HG02885 (cell line): ENCODE measurements around the gene RAB3IL1.

ENCODE experiments used
- ATAC-seq: cut with Tn5 transposase; IDR thresholded peaks from one replicate; pipeline ENCODE4 v1.9.1; 2021; ENCODE audit warnings: mild to moderate bottlenecking; ENCODE audit not compliant: unreplicated experiment, poor library complexity

Gene RAB3IL1

DNA sequence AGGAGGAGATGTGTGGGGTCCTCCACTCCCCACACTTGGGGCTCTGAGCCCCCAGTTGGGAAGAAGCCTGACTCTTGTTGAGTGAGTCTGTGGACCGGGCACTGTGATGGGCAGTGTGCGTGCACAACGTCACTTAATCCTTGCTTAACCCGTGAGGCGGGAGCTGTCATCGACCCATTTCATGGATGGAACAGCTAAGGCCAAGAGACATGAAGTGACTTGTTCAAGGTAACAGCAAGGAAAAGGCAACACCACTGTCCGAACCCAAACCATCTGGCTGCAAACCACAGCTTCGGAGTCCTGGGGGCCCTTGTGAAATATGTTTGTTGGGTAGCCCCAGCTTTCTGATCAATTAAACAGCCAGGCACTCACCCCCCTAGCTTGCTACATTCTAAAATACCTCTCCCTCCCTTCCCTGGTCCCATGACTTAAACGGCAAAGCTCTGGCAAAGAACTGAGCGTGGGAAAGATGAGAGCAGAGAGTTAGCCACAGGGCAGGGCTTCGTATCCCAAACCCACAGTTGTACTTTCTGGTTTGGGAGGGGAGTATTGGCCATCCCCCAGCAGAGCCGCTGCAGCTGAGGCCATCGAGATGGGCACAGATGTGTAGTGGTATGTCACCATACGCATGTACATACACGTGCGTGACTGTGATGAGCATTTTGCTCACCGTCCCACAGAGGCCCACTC, 63.0 kb downstream of the RAB3IL1 start:
- no peak for ATAC-seq

DNA sequence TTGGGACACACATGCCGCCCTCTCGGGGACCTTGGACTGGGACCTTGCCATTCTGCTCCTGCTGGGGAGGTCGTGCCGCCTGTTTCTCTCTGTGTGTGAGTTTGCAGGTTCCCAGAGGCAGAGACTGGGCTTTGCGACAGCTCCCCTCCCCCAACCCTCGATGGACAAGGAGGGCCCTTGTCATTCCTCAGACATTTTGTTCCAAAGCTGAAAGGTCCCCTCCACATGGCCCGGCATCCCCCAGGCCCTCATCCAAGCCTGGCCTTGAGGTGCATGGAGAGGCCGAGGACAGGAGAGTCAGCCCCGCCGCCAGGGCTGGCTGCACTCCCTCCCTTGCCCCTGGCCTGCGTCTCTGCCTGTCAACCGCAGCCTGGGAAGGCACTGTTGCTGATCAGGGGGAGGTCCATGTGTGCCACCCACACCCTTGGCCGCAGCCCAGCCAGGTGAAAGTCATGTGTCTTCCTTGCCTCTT, 63.6 kb downstream of the RAB3IL1 start:
- ATAC-seq = no peak

DNA sequence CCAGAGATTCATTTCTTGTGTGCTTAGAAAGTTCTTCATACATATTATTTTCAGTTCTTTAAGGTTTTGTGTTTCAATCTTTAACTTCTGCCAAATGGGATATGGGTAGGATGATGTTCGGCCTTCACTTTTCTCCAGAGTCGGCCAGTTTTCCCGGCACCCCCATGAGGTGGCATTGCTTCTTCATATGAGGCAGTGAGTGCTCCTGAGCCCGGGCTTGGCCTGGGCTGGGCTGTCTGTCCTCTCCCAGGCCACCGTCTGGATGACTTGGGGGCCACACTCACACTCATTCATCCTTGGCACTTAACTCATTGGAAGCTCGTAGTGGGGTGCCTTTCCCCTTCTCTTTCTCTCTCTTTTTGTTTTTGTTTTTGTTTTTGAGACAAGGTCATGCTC, 65.5 kb downstream of the RAB3IL1 start:
- ATAC-seq = no peak

DNA sequence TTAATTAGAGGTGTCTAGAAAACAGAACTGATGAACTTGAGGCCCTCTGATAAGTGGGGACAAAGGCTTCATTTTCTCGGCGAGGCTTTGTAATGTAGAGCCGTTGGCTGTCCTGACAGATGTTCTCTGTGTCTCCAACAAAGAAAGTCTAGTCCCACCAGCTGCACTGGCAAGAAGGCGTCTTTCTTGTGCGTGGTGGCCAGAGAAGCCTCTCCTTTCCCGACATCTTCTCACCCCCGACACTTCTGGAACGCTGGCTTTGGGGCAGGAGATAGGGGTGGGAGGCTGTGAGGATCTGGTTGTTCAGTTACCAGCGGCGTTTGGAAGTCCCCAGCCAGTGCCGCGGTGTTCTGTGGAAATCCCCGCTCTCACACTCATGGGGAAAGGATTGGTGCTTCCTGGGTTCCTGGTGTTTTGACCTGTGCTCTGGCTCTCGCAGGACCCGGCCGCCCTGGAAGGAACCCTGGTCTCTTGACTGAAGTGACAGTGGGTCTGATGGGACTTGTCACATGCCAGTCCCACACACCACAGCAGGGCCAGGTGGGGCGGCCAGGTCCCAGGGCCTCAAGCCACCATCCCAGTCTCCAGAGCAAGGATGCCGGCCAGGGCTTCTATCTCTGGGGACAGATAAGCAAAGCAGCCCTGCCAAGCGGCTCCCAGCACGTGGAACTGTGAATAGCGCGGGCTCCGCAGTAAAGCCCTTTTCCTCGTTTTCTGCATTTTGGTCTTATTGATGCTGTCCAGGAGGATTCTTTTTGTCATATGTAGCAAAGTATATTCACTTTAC, 66.1 kb downstream of the RAB3IL1 start:
- no peak for ATAC-seq

DNA sequence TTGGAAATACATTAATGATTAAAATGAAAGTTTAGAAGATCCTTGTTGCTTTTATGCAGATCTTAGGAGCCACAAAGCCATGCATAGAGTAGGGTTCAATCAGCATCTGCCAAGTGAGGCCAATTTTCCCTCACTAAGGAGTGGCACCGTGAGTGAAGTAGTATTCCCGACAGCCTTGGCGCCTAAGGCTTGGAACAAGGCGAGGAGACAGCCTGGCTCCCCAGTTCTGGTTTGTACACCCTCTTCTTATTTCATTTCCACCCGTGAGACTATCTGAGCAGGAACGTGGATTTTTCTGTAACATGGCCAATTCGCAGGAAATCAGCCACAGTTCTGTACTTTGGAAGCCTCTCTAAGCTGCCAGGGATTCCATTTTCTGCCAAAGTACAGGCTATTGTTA, 66.7 kb downstream of the RAB3IL1 start:
- ATAC-seq = no peak

DNA sequence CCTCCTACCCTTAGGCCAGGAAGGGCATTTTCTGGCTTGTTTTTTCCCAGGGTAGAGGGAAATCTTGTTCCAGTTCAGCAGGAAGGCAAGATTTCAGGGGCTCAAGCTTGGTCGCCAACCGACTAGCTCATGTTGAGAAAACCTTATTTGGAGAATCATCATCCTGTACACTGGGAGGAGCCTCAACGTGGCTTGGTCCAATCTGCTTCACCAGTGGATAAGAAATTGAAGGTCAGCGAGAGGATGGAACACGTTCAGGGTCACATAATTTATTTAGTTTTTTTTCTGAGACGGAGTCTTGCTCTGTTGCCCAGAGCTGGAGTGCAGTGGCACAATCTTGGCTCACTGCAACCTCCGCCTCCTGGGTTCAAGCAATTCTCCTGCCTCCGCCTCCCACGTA, 68.7 kb downstream of the RAB3IL1 start:
- ATAC-seq = no peak

DNA sequence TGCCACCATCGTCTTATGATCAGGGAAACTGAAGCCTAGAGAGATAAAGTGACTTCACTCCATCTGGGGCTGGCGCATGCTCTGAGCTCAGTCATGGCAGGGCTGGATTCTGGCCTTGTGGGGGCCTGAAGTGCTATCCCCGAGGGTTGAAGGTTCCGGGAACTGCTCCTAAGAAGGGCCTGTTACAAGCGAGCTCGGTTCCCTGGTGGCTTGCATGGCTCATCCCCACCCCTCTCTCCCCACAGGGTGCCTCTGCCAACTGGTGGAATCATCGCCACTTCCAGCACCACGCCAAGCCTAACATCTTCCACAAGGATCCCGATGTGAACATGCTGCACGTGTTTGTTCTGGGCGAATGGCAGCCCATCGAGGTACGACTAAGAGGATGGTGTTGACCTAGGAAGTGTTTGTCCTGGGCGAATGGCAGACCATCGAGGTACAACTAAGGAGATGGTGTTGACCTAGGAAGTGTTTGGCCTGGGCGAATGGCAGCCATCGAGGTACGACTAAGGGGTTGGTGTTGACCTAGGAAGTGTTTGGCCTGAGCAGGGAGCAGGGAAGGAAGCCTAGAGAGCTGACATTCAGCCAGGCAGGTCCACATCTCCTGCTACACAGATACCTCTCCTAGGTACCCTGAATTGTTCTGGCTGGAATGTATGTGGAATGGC, 69.3 kb downstream of the RAB3IL1 start:
- ATAC-seq = no peak
